Measurements from ENCODE around the gene PCGF1. TPM values are rescaled to one million over a fixed set of nuclear protein-coding genes. Genes with fewer than 3 reads are reported as not detected.

The PCGF1 gene
- total and polyA plus RNA-seq, 2 of the 13 experiments (the other 11 are each of a cell fraction or from before 2014, with no cell fraction given): 20.4 to 22.6 TPM

DNA sequence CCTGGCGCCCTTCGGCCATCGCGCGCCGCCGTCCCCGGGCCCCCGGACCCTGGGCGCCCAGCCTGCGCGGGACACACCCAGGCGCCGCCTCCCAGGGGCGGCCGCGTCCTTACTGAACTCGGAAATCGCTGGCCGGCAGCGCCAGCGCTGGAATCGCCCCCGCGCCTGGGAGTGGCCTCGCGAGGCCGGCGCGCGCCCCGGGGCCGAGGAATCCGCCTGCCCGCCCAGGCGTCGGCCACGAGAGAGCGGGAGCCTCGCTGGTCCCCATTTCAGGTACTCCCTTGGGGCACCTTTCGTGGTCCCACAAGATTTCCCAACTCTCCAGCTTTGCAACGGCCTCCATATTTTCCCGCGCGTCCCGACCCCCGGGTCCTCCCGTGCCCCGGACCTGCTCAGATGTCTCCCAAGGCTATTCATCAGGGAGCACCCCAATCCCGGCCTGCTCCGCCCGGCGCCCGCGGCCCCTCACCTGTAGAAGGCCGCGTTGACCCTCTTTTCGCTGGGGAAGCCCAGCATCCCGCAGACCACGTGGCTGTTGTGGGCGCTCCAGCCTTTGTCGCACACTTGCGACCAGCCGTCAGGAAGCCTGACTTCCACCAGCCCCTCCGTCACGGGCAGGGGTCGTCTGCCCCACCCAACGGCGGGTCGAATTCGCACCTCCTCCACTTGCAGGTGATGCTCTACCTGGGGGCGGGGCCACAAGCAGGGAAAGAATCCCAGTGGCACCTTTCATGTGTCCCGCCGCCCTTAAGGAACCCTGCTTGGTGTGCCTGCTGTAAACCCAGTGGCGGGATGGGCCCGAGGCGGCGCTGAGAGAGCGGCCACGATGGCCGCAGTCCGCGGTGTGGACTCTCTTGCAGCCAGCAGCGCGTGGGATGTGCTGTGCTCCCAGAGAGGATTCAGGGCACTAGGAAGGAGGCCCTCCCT, 41.7 kb upstream of the PCGF1 start (continued):
- TF ChIP-seq, protein P1, sequence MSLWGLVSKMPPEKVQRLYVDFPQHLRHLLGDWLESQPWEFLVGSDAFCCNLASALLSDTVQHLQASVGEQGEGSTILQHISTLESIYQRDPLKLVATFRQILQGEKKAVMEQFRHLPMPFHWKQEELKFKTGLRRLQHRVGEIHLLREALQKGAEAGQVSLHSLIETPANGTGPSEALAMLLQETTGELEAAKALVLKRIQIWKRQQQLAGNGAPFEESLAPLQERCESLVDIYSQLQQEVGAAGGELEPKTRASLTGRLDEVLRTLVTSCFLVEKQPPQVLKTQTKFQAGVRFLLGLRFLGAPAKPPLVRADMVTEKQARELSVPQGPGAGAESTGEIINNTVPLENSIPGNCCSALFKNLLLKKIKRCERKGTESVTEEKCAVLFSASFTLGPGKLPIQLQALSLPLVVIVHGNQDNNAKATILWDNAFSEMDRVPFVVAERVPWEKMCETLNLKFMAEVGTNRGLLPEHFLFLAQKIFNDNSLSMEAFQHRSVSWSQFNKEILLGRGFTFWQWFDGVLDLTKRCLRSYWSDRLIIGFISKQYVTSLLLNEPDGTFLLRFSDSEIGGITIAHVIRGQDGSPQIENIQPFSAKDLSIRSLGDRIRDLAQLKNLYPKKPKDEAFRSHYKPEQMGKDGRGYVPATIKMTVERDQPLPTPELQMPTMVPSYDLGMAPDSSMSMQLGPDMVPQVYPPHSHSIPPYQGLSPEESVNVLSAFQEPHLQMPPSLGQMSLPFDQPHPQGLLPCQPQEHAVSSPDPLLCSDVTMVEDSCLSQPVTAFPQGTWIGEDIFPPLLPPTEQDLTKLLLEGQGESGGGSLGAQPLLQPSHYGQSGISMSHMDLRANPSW (CRISPR knock-in tag; IDR thresholded peaks at IDR 0.05; ENCODE audit: borderline replicate concordance): no peak
- 0 out of 2 replicates have a peak, but pooled peaks have one; percentile 31 for TF ChIP-seq ZNF605 (CRISPR knock-in tag; IDR thresholded peaks at IDR 0.05)
- TF ChIP-seq ZMAT3 (CRISPR knock-in tag; conservative IDR thresholded peaks at IDR 0.05): 0 out of 2 replicates have a peak, but pooled peaks have one; percentile 23
- peak in 1 of 2 experiments; percentile 50; a peak in 1 of 4 replicates for TF ChIP-seq POLR2A (IDR thresholded peaks at IDR 0.05; ENCODE audit: insufficient read depth in 1 of 2, low read depth in 2 of 2, low read length in 2 of 2)
- TF ChIP-seq TBX2 (CRISPR knock-in tag; IDR thresholded peaks at IDR 0.05; ENCODE audit: borderline replicate concordance): peak; percentile 42; the same call in 1 of the 2 replicates
- TF ChIP-seq ZNF777 (CRISPR knock-in tag; IDR thresholded peaks at IDR 0.05): peak; percentile 40; the same call in 1 of the 2 replicates
- TF ChIP-seq ZFX (CRISPR knock-in tag; IDR thresholded peaks at IDR 0.05; ENCODE audit: low read depth): 0 out of 2 replicates have a peak, but pooled peaks have one; percentile 18
- TF ChIP-seq, protein P2, sequence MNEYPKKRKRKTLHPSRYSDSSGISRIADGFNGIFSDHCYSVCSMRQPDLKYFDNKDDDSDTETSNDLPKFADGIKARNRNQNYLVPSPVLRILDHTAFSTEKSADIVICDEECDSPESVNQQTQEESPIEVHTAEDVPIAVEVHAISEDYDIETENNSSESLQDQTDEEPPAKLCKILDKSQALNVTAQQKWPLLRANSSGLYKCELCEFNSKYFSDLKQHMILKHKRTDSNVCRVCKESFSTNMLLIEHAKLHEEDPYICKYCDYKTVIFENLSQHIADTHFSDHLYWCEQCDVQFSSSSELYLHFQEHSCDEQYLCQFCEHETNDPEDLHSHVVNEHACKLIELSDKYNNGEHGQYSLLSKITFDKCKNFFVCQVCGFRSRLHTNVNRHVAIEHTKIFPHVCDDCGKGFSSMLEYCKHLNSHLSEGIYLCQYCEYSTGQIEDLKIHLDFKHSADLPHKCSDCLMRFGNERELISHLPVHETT (CRISPR knock-in tag; conservative IDR thresholded peaks at IDR 0.05): peak; percentile 49; the same call in 1 of the 2 replicates
- TF ChIP-seq ZSCAN21 (CRISPR knock-in tag; IDR thresholded peaks at IDR 0.05; ENCODE audit: borderline replicate concordance): peak; percentile 61; the same call in 1 of the 2 replicates
- 0 out of 2 replicates have a peak, but pooled peaks have one; percentile 20 for TF ChIP-seq ZNF773 (CRISPR knock-in tag; IDR thresholded peaks at IDR 0.05; ENCODE audit: borderline replicate concordance)
- TF ChIP-seq MTA1 (CRISPR knock-in tag; IDR thresholded peaks at IDR 0.05; ENCODE audit: borderline replicate concordance): peak; percentile 19; the same call in 1 of the 2 replicates
- TF ChIP-seq YEATS4 (CRISPR knock-in tag; IDR thresholded peaks at IDR 0.05; ENCODE audit: borderline replicate concordance): peak; percentile 80
- TF ChIP-seq, protein P3, sequence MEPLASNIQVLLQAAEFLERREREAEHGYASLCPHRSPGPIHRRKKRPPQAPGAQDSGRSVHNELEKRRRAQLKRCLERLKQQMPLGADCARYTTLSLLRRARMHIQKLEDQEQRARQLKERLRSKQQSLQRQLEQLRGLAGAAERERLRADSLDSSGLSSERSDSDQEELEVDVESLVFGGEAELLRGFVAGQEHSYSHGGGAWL (CRISPR knock-in tag; IDR thresholded peaks at IDR 0.05): peak; percentile 44; the same call in 1 of the 2 replicates
- TF ChIP-seq SMAD3 (CRISPR knock-in tag; IDR thresholded peaks at IDR 0.05): no peak
- TF ChIP-seq TEAD2 (CRISPR knock-in tag; IDR thresholded peaks at IDR 0.05): no peak
- TF ChIP-seq, protein P4, sequence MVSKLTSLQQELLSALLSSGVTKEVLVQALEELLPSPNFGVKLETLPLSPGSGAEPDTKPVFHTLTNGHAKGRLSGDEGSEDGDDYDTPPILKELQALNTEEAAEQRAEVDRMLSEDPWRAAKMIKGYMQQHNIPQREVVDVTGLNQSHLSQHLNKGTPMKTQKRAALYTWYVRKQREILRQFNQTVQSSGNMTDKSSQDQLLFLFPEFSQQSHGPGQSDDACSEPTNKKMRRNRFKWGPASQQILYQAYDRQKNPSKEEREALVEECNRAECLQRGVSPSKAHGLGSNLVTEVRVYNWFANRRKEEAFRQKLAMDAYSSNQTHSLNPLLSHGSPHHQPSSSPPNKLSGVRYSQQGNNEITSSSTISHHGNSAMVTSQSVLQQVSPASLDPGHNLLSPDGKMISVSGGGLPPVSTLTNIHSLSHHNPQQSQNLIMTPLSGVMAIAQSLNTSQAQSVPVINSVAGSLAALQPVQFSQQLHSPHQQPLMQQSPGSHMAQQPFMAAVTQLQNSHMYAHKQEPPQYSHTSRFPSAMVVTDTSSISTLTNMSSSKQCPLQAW (CRISPR knock-in tag; IDR thresholded peaks at IDR 0.05): no peak
- TF ChIP-seq, protein P5, sequence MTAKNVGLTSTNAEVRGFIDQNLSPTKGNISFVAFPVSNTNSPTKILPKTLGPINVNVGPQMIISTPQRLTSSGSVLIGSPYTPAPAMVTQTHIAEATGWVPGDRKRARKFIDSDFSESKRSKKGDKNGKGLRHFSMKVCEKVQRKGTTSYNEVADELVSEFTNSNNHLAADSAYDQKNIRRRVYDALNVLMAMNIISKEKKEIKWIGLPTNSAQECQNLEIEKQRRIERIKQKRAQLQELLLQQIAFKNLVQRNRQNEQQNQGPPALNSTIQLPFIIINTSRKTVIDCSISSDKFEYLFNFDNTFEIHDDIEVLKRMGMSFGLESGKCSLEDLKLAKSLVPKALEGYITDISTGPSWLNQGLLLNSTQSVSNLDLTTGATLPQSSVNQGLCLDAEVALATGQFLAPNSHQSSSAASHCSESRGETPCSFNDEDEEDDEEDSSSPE (CRISPR knock-in tag; IDR thresholded peaks at IDR 0.05): peak; percentile 70
- peak; percentile 45; the same call in 1 of the 2 replicates for TF ChIP-seq ZBTB7B (CRISPR knock-in tag; IDR thresholded peaks at IDR 0.05)
- TF ChIP-seq GTF3A (CRISPR knock-in tag; conservative IDR thresholded peaks at IDR 0.05): no peak
- TF ChIP-seq POGZ (CRISPR knock-in tag; IDR thresholded peaks at IDR 0.05): peak; percentile 8; the same call in 1 of the 2 replicates
- TF ChIP-seq ZMYM4 (CRISPR knock-in tag; IDR thresholded peaks at IDR 0.05): 0 out of 2 replicates have a peak, but pooled peaks have one; percentile 32
